Neuron (in vitro differentiated cells): ENCODE measurements around the gene PARS2.
A peak's percentile ranks its signal among the peaks of the same experiment; 100 is the strongest.

ENCODE experiments used
- H2AFZ ChIP-seq: one replicate; pipeline ENCODE4 v1.6.1; 2013; ENCODE audit warnings: low read depth, mild to moderate bottlenecking, inconsistent platforms, low read length, moderate library complexity
- H3K27me3 ChIP-seq: one replicate; pipeline ENCODE4 v1.6.1; 2013; ENCODE audit warnings: low read length; ENCODE audit not compliant: insufficient read depth
- H3K36me3 ChIP-seq: one replicate; pipeline ENCODE4 v1.6.1; 2013; ENCODE audit warnings: low read length; ENCODE audit not compliant: insufficient read depth
- H3K4me1 ChIP-seq: one replicate; pipeline ENCODE4 v1.6.1; 2013; ENCODE audit warnings: low read length; ENCODE audit not compliant: insufficient read depth
- H3K4me3 ChIP-seq: 2 replicates; pipeline ENCODE4 v1.5.1; 2013; ENCODE audit warnings: mild to moderate bottlenecking, low read length, moderate library complexity
- H3K9me3 ChIP-seq: one replicate; pipeline ENCODE4 v1.6.1; 2013; ENCODE audit warnings: low read length

PARS2 gene

DNA sequence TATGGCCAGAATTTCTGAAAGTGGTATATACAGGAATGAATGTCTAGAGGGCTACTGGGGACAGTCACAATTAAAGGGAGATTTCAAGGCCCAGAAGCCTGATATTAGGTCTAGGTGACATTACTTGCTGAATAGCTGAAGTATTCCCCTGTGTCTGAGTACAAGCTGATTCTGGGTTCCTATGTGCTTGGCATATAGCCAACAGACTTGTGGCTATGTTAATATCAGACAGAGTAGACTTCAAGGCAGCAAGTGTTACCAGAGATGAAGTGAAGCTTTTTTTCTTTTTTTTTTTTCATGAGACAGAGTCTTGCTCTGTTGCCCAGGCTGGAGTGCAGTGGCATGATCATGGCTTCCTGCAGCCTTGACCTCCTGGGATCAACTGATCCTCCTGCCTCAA, 40.3 kb downstream of the PARS2 start:
- Histone ChIP-seq H3K27me3 (no peaks in the 10 kb centered on the region), H2AFZ (no peak overlapping the region), H3K4me3 (no peak overlapping the region), H3K9me3 (peaks cover 4% of the 10 kb centered on the region), H3K36me3 (peaks cover 86% of the 10 kb centered on the region), H3K4me1 (no peaks in the 10 kb centered on the region)

GRCh38 chr1:54721719-54722118, 42.6 kb downstream of the PARS2 start:
- peaks cover 82% of the 10 kb centered on the region for H3K36me3 ChIP-seq

GRCh38 chr1:54716299-54717047, 47.9 kb downstream of the PARS2 start:
- Histone ChIP-seq H2AFZ (peak overlapping the region; percentile 97), H3K27me3 (peaks cover 10% of the 10 kb centered on the region), H3K4me1 (peaks cover 14% of the 10 kb centered on the region), H3K9me3 (no peaks in the 10 kb centered on the region), H3K4me3 (peak overlapping the region; percentile 90), H3K36me3 (peaks cover 37% of the 10 kb centered on the region)

More at GRCh38 chr1:54721719-54722118, 42.6 kb downstream of the PARS2 start:
- Histone ChIP-seq H3K9me3 (peaks cover 4% of the 10 kb centered on the region), H3K4me3 (no peak overlapping the region), H3K4me1 (peaks cover 3% of the 10 kb centered on the region), H2AFZ (no peak overlapping the region), H3K27me3 (no peaks in the 10 kb centered on the region)

DNA sequence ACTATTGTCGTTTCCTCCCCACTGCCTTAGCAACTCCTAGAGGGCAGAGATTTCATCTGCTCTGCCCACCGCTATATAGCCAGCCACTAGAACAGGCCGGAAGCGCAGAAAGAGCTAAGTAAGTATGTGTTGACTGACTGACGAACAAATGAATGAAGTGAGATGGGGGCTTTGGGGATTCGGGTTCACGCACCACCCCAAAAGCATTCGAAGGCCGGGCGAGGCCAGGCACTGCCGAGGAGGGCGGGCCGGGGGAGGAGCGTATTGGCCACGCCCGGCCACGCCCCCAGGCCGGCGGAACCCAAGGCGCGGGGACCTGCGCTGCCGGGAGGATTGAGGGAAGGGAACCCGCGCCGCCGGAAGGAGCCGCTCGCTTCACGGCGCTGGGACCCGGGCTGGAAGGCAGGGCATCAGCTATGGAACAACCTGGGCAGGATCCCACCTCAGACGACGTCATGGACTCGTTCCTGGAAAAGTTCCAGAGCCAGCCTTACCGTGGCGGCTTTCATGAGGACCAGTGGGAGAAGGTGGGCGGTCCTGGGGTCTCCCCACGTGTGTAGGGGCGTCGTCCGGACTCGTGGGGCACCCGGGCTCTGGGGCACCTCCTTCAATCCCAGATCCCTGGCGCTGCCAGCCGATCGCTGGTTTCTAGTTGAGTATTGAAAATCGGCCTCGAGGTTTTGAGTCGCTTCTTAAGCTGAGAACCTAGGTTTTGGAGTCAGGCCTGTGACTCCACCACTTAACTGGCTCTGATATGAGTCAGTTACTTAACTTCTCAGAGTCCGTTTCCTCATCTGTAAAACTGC, 48.6 kb downstream of the PARS2 start, which contains the start of gene TTC4:
TTC4 (plus strand) TSS at position 369 of the 806 bp plus-strand sequence; CDS start at position 417, 48 bp downstream.
- Histone ChIP-seq H2AFZ (peak within 1 kb of the TSS; percentile 97), H3K9me3 (no peaks in the 10 kb centered on the region), H3K4me1 (peaks cover 14% of the 10 kb centered on the region), H3K27me3 (peaks cover 12% of the 10 kb centered on the region), H3K36me3 (peaks cover 30% of the 10 kb centered on the region), H3K4me3 (peak within 1 kb of the TSS; percentile 90)

DNA sequence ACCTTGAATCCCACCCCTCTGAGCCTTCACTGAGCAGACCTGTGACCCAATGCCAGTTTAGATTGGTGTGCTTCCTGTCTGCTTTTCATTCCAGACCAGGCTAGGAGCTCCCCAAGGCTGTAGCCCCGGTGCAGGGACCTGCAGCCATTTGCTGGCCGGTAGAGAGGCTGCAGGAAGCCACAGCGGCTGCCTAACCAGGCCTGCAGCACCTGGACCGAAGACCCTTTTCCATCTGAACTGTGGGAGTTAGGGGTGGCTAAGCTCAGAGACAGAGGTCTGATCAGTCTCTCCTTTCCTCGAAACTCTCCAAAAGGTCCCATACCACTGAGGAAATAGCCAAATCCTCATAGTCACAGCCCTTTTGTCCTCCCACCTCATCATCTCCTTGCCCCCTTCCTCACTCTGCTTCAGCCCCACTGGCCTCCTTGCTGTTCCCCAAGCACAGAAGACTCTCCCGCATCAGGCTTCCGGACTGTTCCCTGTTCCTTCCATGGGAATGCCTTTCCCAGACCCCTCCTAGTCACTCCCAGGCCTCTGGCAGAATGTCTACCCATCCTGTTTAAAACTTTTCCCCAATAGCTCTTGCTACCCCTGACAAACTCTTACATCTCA, 49.3 kb downstream of the PARS2 start:
- Histone ChIP-seq H3K4me1 (peaks cover 14% of the 10 kb centered on the region), H3K9me3 (no peaks in the 10 kb centered on the region), H2AFZ (peak overlapping the region; percentile 97), H3K36me3 (peaks cover 24% of the 10 kb centered on the region), H3K4me3 (peak overlapping the region; percentile 90), H3K27me3 (peaks cover 12% of the 10 kb centered on the region)

DNA sequence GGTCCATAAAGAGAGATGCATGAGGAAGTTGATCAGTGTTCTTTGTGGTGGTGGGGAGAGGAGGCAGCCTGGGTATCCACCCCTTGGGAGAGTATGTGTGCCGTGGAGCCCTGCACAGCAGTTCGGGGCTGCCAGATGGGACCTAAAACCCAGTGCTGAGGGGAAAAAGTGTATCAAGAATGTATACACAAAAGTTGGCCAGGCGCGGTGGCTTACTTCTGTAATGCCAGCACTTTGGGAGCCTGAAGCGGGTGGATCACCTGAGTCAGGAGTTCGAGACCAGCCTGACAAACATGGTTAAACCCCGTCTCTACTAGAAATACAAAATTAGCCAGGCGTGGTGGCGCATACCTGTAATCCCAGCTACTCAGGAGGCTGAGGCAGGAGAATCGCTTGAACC, 52.8 kb downstream of the PARS2 start:
- no peaks in the 10 kb centered on the region for H3K36me3 ChIP-seq
- H3K9me3 ChIP-seq: no peaks in the 10 kb centered on the region
- H3K4me3 ChIP-seq: no peak overlapping the region
- peaks cover 10% of the 10 kb centered on the region for H3K4me1 ChIP-seq
- H2AFZ ChIP-seq: no peak overlapping the region
- H3K27me3 ChIP-seq: peaks cover 21% of the 10 kb centered on the region

- Histone ChIP-seq H3K4me1 (peaks cover 5% of the 10 kb centered on the region), H3K27me3 (peaks cover 27% of the 10 kb centered on the region), H3K4me3 (no peak overlapping the region), H2AFZ (no peak overlapping the region), H3K36me3 (no peaks in the 10 kb centered on the region), H3K9me3 (no peaks in the 10 kb centered on the region)
Measured at GRCh38 chr1:54710841-54711240, 53.5 kb downstream of the PARS2 start.

DNA sequence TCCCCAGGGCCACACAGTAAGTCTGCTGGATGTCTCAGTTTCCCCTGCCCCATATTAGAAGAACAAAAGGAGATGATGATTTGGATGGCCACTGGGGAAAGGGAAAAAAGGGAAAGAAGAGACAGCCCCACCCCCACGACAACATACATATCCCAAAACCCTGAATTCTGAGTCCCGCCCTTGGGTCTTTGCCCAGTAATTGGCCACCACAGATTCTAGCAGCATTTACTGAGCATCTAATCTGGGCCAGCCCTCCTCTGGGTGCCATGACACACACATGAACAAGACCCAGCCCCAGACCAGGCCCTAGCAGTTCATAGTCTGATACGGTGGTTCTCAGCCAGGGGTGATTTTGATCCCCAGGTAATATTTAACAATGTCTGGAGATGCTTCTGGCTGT, 53.9 kb downstream of the PARS2 start:
- Histone ChIP-seq H3K27me3 (peaks cover 31% of the 10 kb centered on the region), H3K4me3 (no peak overlapping the region), H3K36me3 (no peaks in the 10 kb centered on the region), H3K4me1 (peaks cover 4% of the 10 kb centered on the region), H3K9me3 (no peaks in the 10 kb centered on the region), H2AFZ (no peak overlapping the region)

DNA sequence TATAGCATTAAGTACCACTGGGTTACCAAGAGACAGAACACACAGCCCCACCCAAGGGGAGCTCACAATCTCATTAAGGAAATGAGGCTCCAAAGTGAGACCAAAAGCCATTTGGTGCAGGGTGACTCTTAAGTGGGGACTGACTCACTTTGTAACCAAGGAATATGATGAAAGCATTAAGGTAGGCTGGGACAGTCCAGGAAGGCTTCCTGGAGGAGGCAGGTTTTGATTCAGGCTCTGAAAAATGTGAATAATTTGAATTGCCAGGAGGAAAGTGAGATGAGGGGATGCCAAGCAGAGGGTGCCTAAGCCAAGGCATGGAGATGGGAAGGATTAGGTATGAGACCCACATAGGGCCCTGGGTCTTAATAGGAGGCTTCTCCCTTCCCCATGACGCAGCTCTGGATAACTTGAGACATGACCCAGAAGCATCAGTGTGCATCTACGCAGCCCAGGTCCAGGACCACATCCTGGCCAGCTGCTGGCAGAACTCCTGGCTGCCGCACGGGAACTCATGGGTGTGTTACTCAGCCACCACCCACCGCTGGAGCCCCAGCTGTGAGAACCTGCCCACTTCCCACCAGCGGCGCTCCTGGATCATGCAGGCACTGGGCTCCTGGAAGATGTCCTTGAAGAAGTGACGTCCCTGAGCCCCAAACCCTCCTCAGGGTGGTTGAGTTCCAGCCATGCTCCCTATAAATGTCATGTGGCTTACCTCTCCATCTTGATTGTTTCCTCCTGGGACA, 54.6 kb downstream of the PARS2 start:
- H3K4me3 ChIP-seq: no peak overlapping the region
- no peaks in the 10 kb centered on the region for H3K9me3 ChIP-seq
- H3K27me3 ChIP-seq: peaks cover 31% of the 10 kb centered on the region
- no peaks in the 10 kb centered on the region for H3K36me3 ChIP-seq
- H2AFZ ChIP-seq: no peak overlapping the region
- H3K4me1 ChIP-seq: no peaks in the 10 kb centered on the region

GRCh38 chr1:54708385-54708784, 55.9 kb downstream of the PARS2 start:
- Histone ChIP-seq H3K4me1 (no peaks in the 10 kb centered on the region), H3K27me3 (peaks cover 32% of the 10 kb centered on the region), H2AFZ (no peak overlapping the region), H3K9me3 (no peaks in the 10 kb centered on the region), H3K36me3 (no peaks in the 10 kb centered on the region), H3K4me3 (no peak overlapping the region)
